ENCODE results near the gene CACTIN. TPM values are rescaled to one million over a fixed set of nuclear protein-coding genes. Genes with fewer than 3 reads are reported as not detected.

The CACTIN gene
- total RNA-seq, 1 experiment from 2014 or later: 25.3 TPM

- H3K4me3 ChIP-seq: no peak overlapping the region
- no peaks in the 10 kb centered on the region for H3K9me3 ChIP-seq
- H3K27me3 ChIP-seq: no peaks in the 10 kb centered on the region
- no peak for DNase-seq
- no peaks in the 10 kb centered on the region for H3K36me3 ChIP-seq
Measured at GRCh38 chr19:3665681-3666544, 39.3 kb upstream of the CACTIN start.

- no peak for DNase-seq
- Histone ChIP-seq H3K9me3 (no peaks in the 10 kb centered on the region), H3K4me3 (no peak overlapping the region), H3K36me3 (no peaks in the 10 kb centered on the region), H3K27me3 (no peaks in the 10 kb centered on the region)
Measured at GRCh38 chr19:3664879-3665642, 38.5 kb upstream of the CACTIN start.

- Histone ChIP-seq H3K36me3 (no peaks in the 10 kb centered on the region), H3K9me3 (no peaks in the 10 kb centered on the region), H3K27me3 (no peaks in the 10 kb centered on the region), H3K4me3 (no peak overlapping the region)
- DNase-seq: no peak
Measured at GRCh38 chr19:3663838-3664237, 37.2 kb upstream of the CACTIN start.

- Histone ChIP-seq H3K27me3 (no peaks in the 10 kb centered on the region), H3K9me3 (no peaks in the 10 kb centered on the region), H3K4me3 (no peak overlapping the region), H3K36me3 (no peaks in the 10 kb centered on the region)
- DNase-seq: no peak
Measured at GRCh38 chr19:3661284-3662238, 35.0 kb upstream of the CACTIN start.

- no peak for DNase-seq
- Histone ChIP-seq H3K4me3 (no peak overlapping the region), H3K9me3 (no peaks in the 10 kb centered on the region), H3K27me3 (no peaks in the 10 kb centered on the region), H3K36me3 (no peaks in the 10 kb centered on the region)
Measured at GRCh38 chr19:3660493-3661219, 34.1 kb upstream of the CACTIN start.

GRCh38 chr19:3659746-3660112, 33.1 kb upstream of the CACTIN start:
- Histone ChIP-seq H3K4me3 (no peak overlapping the region), H3K9me3 (no peaks in the 10 kb centered on the region), H3K27me3 (no peaks in the 10 kb centered on the region), H3K36me3 (no peaks in the 10 kb centered on the region)
- no peak for DNase-seq

- no peak overlapping the region for H3K4me3 ChIP-seq
- no peaks in the 10 kb centered on the region for H3K9me3 ChIP-seq
- DNase-seq: no peak
- H3K27me3 ChIP-seq: no peaks in the 10 kb centered on the region
- no peaks in the 10 kb centered on the region for H3K36me3 ChIP-seq
Measured at GRCh38 chr19:3658870-3659745, 32.5 kb upstream of the CACTIN start.

- no peaks in the 10 kb centered on the region for H3K27me3 ChIP-seq
- H3K36me3 ChIP-seq: no peaks in the 10 kb centered on the region
- no peak for DNase-seq
- H3K4me3 ChIP-seq: no peak overlapping the region
- no peaks in the 10 kb centered on the region for H3K9me3 ChIP-seq
Measured at GRCh38 chr19:3658004-3658869, 31.6 kb upstream of the CACTIN start.

GRCh38 chr19:3657395-3657769, 30.8 kb upstream of the CACTIN start:
- DNase-seq: no peak
- H3K4me3 ChIP-seq: no peak overlapping the region
- no peaks in the 10 kb centered on the region for H3K36me3 ChIP-seq
- H3K27me3 ChIP-seq: no peaks in the 10 kb centered on the region
- H3K9me3 ChIP-seq: no peaks in the 10 kb centered on the region

GRCh38 chr19:3656747-3657394, 30.3 kb upstream of the CACTIN start:
- DNase-seq: no peak
- Histone ChIP-seq H3K9me3 (no peaks in the 10 kb centered on the region), H3K4me3 (no peak overlapping the region), H3K27me3 (no peaks in the 10 kb centered on the region), H3K36me3 (no peaks in the 10 kb centered on the region)

- no peak overlapping the region for H3K4me3 ChIP-seq
- DNase-seq: no peak
- no peaks in the 10 kb centered on the region for H3K36me3 ChIP-seq
- H3K27me3 ChIP-seq: no peaks in the 10 kb centered on the region
- no peaks in the 10 kb centered on the region for H3K9me3 ChIP-seq
Measured at GRCh38 chr19:3656073-3656746, 29.6 kb upstream of the CACTIN start.

- Histone ChIP-seq H3K4me3 (no peak overlapping the region), H3K9me3 (no peaks in the 10 kb centered on the region), H3K27me3 (no peaks in the 10 kb centered on the region), H3K36me3 (no peaks in the 10 kb centered on the region)
- DNase-seq: peak; percentile 90
Measured at GRCh38 chr19:3655402-3656072, 28.9 kb upstream of the CACTIN start.

GRCh38 chr19:3653865-3654513, 27.4 kb upstream of the CACTIN start:
- no peaks in the 10 kb centered on the region for H3K9me3 ChIP-seq
- no peak overlapping the region for H3K4me3 ChIP-seq
- H3K36me3 ChIP-seq: no peaks in the 10 kb centered on the region
- DNase-seq: no peak
- H3K27me3 ChIP-seq: no peaks in the 10 kb centered on the region

Data from MG63 (cell line).